T-cell (primary cell): Measurements from ENCODE around the gene MTHFD1. TPM values are rescaled to one million over a fixed set of nuclear protein-coding genes. Genes with fewer than 3 reads are reported as not detected.

ENCODE experiments used
- ATAC-seq, 4 experiments: fragments of 200-7000 bp in 3 of 4; fragments of 150-1000 bp in 1 of 4; cut with Tn5 transposase; replicated peaks in 1 of 4; 1 replicate in 3 of 4; 2 replicates in 1 of 4; pipeline ENCODE4 v1.10.0; 2021; ENCODE audit warnings: moderate library complexity in 3 of 4, mild to moderate bottlenecking in 2 of 4, moderate number of reproducible peaks in 1 of 4
- CTCF ChIA-PET, 2 donors: fragments of 300-600 bp; sonication (Branson Sonifier 250); formaldehyde crosslinking; loops; one replicate each; lab custom pipeline; 2022; ENCODE audit warnings: antibody characterized with exemption in 2 of 2; lab: Charles Lee
- POLR2A ChIA-PET, 2 donors: fragments of 300-600 bp; sonication (Branson Sonifier 250); formaldehyde crosslinking; loops; one replicate each; lab custom pipeline; 2022; ENCODE audit warnings: antibody characterized with exemption in 2 of 2; lab: Charles Lee
- DNase-seq, 35 experiments: peaks; one replicate each; pipeline versions ENCODE4 v3.0.0 to v3.0.0-alpha.2; 2013 to 2023
- H3K27ac ChIP-seq: one replicate; pipeline ENCODE4 v1.5.1; 2013; ENCODE audit warnings: low read length
- H3K27me3 ChIP-seq, 2 experiments: replicated peaks in 1 of 2; 1 replicate in 1 of 2; 2 replicates in 1 of 2; pipeline versions ENCODE4 v1.6.1 to v1.7.0; 2013; ENCODE audit warnings: low read length in 1 of 2, mixed read lengths in 1 of 2; ENCODE audit not compliant: control insufficient read depth in 2 of 2, insufficient read depth in 2 of 2; ENCODE audit errors: extremely low read depth in 1 of 2
- H3K36me3 ChIP-seq, 2 donors: 1 replicate in 1 of 2; 2 replicates in 1 of 2; pipeline versions ENCODE4 v1.6.1 to v1.7.0; 2013; ENCODE audit warnings: low read length in 1 of 2; ENCODE audit not compliant: control insufficient read depth in 2 of 2, insufficient read depth in 1 of 2; ENCODE audit errors: extremely low read depth in 1 of 2
- H3K4me1 ChIP-seq, 2 experiments: 1 replicate in 1 of 2; 2 replicates in 1 of 2; pipeline versions ENCODE4 v1.6.1 to v1.7.0; 2013; ENCODE audit warnings: low read length in 2 of 2, mixed read lengths in 1 of 2; ENCODE audit not compliant: insufficient read depth in 2 of 2, control insufficient read depth in 1 of 2; ENCODE audit errors: extremely low read depth in 1 of 2
- H3K4me3 ChIP-seq, 2 donors: 1 replicate in 1 of 2; 2 replicates in 1 of 2; pipeline versions ENCODE4 v1.5.1 to v1.7.0; 2013; ENCODE audit warnings: mild to moderate bottlenecking in 2 of 2, low read length in 1 of 2, moderate library complexity in 1 of 2; ENCODE audit not compliant: control insufficient read depth in 1 of 2; ENCODE audit errors: extremely low read depth in 1 of 2
- H3K9me3 ChIP-seq: 2 replicates; pipeline ENCODE4 v1.7.0; 2013
- H3K27ac Mint-ChIP-seq, 2 donors: one replicate each; pipeline ENCODE4 v1.8.0; 2020 to 2021; ENCODE audit warnings: mild to moderate bottlenecking in 2 of 2, mixed read lengths in 2 of 2
- H3K27me3 Mint-ChIP-seq, 2 donors: one replicate each; pipeline ENCODE4 v1.8.0; 2021 to 2022; ENCODE audit warnings: mixed read lengths in 2 of 2
- H3K36me3 Mint-ChIP-seq: one replicate; pipeline ENCODE4 v1.8.0; 2021; ENCODE audit warnings: mixed read lengths
- H3K4me1 Mint-ChIP-seq, 3 donors: one replicate each; pipeline ENCODE4 v1.8.0; 2020 to 2022; ENCODE audit warnings: mixed read lengths in 3 of 3, mild to moderate bottlenecking in 1 of 3
- H3K4me3 Mint-ChIP-seq, 3 donors: one replicate each; pipeline ENCODE4 v1.8.0; 2020 to 2022; ENCODE audit warnings: mild to moderate bottlenecking in 3 of 3, mixed read lengths in 3 of 3, moderate library complexity in 3 of 3
- H3K9me3 Mint-ChIP-seq, 3 donors: one replicate each; pipeline ENCODE4 v1.8.0; 2020 to 2022; ENCODE audit warnings: mixed read lengths in 3 of 3
- WGBS: methylation state at CpG from one replicate; pipeline ENCODE4 v1.1.5; 2013; ENCODE audit warnings: missing lambda C conversion rate; ENCODE audit not compliant: insufficient coverage; 5-methylcytosine and 5-hydroxymethylcytosine counted together
- total RNA-seq, 35 experiments: library from RNA in 6 of 35; stranded (reverse) in 6 of 35; fragments of 120-200 nt in 1 of 35; gene quantifications; one replicate each; pipeline versions ENCODE4 v1.2.1 to v1.2.4 and lab custom pipeline; 2013 to 2026

MTHFD1 gene
- total RNA-seq, 5 donors from 2014 or later (not counting 1 experiment from before 2014, with no cell fraction given): 27.6 to 48.9 (median 43.4) TPM

DNA sequence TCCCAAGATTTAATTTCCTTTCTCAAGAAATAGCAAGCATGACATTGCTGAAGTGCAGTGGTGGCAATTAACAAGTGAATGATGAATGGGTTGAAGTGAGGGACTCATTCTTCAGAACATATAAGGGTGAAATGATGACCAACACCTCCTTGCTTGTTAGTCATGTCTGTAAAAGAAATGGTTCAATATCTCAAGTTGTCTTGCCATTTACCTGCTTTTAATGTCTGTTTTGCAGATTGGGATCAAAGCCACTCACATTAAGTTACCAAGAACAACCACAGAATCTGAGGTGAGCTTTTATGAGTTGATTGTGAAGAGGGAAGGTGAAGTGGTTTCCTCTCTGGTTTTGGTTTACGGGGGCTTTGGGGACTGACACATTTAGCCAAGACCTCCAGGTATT is 24.1 kb downstream of the MTHFD1 start:
- WGBS: no CpG with 5 or more reads among the region's 1 CpG
- Mint-ChIP-seq H3K4me1 (peaks cover 0 to 8% (median 5%) of the 10 kb centered on the region in 3 donors), H3K4me3 (no peak overlapping the region), H3K36me3 (peaks cover 33% of the 10 kb centered on the region), H3K27ac (no peak overlapping the region), H3K9me3 (no peaks in the 10 kb centered on the region), H3K27me3 (no peaks in the 10 kb centered on the region)
- Histone ChIP-seq H3K36me3 (peaks cover 7 to 21% of the 10 kb centered on the region in 2 donors), H3K27me3 (no peaks in the 10 kb centered on the region), H3K4me1 (no peaks in the 10 kb centered on the region), H3K9me3 (no peaks in the 10 kb centered on the region), H3K27ac (no peak overlapping the region), H3K4me3 (no peak overlapping the region)
- ATAC-seq (no peak), DNase-seq (no peak)
- POLR2A ChIA-PET: no interaction called here
- CTCF ChIA-PET: interaction anchor here in 1 of 2 donors (0.7 kb wide), 1 partner anchor 1495 kb away, joined by 5 read pairs; no protein-coding TSS in a partner anchor

GRCh38 chr14:64416348-64416932 is 28.3 kb downstream of the MTHFD1 start:
- H3K9me3 Mint-ChIP-seq: no peaks in the 10 kb centered on the region
- H3K4me1 Mint-ChIP-seq: peaks cover 0 to 7% (median 5%) of the 10 kb centered on the region in 3 donors
- H3K4me3 Mint-ChIP-seq: no peak overlapping the region
- ChIA-PET POLR2A (interaction anchor here in 1 of 2 donors (0.5 to 0.7 kb wide), 2 partner anchors 50 to 74 kb away, joined by 6 to 8 read pairs; no protein-coding TSS in a partner anchor), CTCF (interaction anchor here (0.7 to 1.1 kb wide), 2 partner anchors 15 to 199 kb away, joined by 5 to 8 read pairs; no protein-coding TSS in a partner anchor)
- no peak for DNase-seq
- no peak overlapping the region for H3K27ac Mint-ChIP-seq
- WGBS: no CpG with 5 or more reads among the region's 3 CpGs
- Histone ChIP-seq H3K9me3 (no peaks in the 10 kb centered on the region), H3K36me3 (peaks cover 7 to 46% of the 10 kb centered on the region in 2 donors), H3K27ac (no peak overlapping the region), H3K4me3 (no peak overlapping the region), H3K4me1 (no peaks in the 10 kb centered on the region), H3K27me3 (no peaks in the 10 kb centered on the region)
- H3K27me3 Mint-ChIP-seq: no peaks in the 10 kb centered on the region
- H3K36me3 Mint-ChIP-seq: peaks cover 51% of the 10 kb centered on the region
- ATAC-seq: no peak

DNA sequence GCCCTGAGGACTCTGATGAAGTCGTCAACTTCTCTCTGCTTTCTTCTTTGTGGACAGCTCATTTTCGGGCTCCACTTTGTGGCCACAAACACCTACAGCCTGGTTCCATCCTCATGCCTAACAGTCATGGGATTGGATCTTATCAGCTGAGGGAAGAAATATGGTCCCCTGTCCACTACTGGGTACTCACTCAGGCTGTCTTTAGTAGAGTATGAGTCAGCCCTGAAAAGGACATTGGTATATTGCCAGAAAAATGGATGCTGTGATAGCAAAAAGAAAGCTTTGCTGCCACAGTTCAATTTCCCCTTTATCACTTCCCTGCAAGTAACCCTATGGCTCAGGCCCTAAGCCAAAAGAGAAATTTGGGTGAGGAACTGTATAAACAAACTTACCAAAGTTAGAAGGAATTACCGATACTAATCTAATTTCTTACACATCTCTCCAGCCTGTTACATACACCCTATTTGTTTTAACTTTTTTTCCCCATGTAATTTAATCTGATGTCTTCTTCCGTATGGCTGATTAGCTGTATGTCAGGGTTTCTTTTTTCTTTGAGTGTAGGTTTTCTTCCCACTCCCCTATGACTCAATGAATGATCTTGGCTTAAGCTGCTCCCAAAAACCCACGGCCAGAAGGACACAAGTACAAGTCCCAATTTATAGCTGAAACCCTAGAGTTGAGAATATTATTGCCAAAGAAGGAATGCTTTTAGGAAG is 29.1 kb downstream of the MTHFD1 start:
- DNase-seq: no peak
- H3K27me3 Mint-ChIP-seq: no peaks in the 10 kb centered on the region
- ATAC-seq: no peak
- H3K27me3 ChIP-seq: no peaks in the 10 kb centered on the region
- H3K4me1 ChIP-seq: no peaks in the 10 kb centered on the region
- no peaks in the 10 kb centered on the region for H3K9me3 Mint-ChIP-seq
- no peak overlapping the region for H3K4me3 Mint-ChIP-seq
- no peak overlapping the region for H3K4me3 ChIP-seq
- no peaks in the 10 kb centered on the region for H3K9me3 ChIP-seq
- 83% methylated on average over 1 of the region's 5 CpGs for WGBS
- no peak overlapping the region for H3K27ac ChIP-seq
- H3K4me1 Mint-ChIP-seq: peaks cover 0 to 1% (median 0%) of the 10 kb centered on the region in 3 donors
- no peak overlapping the region for H3K27ac Mint-ChIP-seq
- H3K36me3 ChIP-seq: peaks cover 7 to 43% of the 10 kb centered on the region in 2 donors
- ChIA-PET POLR2A (interaction anchor here in 1 of 2 donors (0.5 kb wide), 1 partner anchor 73 kb away, joined by 6 read pairs; no protein-coding TSS in a partner anchor), CTCF (interaction anchor here (0.7 to 1.1 kb wide), 2 partner anchors 14 to 220 kb away, joined by 3 to 8 read pairs; no protein-coding TSS in a partner anchor)
- H3K36me3 Mint-ChIP-seq: peaks cover 49% of the 10 kb centered on the region

GRCh38 chr14:64417771-64418125 is 29.6 kb downstream of the MTHFD1 start:
- Histone ChIP-seq H3K27ac (no peak overlapping the region), H3K27me3 (no peaks in the 10 kb centered on the region), H3K4me3 (no peak overlapping the region), H3K4me1 (no peaks in the 10 kb centered on the region), H3K36me3 (peaks cover 7 to 44% of the 10 kb centered on the region in 2 donors), H3K9me3 (no peaks in the 10 kb centered on the region)
- 100% methylated on average over 2 of the region's 7 CpGs for WGBS
- H3K9me3 Mint-ChIP-seq: no peaks in the 10 kb centered on the region
- H3K27ac Mint-ChIP-seq: no peak overlapping the region
- ChIA-PET POLR2A (no interaction called here), CTCF (interaction anchor here in 1 of 2 donors (0.7 kb wide), 1 partner anchor 219 kb away, joined by 3 read pairs; no protein-coding TSS in a partner anchor)
- ATAC-seq (no peak), DNase-seq (no peak)
- peaks cover 48% of the 10 kb centered on the region for H3K36me3 Mint-ChIP-seq
- no peak overlapping the region for H3K4me3 Mint-ChIP-seq
- H3K4me1 Mint-ChIP-seq: no peaks in the 10 kb centered on the region
- H3K27me3 Mint-ChIP-seq: no peaks in the 10 kb centered on the region

DNA sequence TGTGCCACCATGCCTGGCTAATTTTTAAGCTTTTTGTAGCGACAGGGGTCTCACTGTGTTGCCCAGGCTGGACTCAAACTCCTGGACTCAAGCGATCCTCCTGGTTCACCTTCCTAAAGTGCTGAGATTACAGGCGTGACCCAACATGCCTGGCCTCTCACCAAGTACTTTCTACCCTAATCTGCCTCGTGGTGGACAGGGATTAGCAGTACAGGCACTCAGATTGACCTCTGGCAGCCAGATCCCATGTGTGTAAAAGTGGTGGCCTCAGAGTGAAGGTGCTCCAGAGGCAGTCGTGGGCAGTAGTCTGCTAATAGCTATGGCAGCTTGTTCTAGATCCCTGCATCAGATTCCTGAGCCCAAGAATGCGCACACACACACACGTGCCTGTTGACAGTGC is 30.9 kb downstream of the MTHFD1 start:
- POLR2A ChIA-PET: interaction anchor here in 1 of 2 donors (0.6 kb wide), 1 partner anchor 28 kb away, joined by 5 read pairs; no protein-coding TSS in a partner anchor
- CTCF ChIA-PET: interaction anchor here in 1 of 2 donors (0.7 kb wide), 1 partner anchor 263 kb away, joined by 3 read pairs; no protein-coding TSS in a partner anchor
- Histone ChIP-seq H3K4me1 (no peaks in the 10 kb centered on the region), H3K36me3 (peaks cover 7 to 45% of the 10 kb centered on the region in 2 donors), H3K4me3 (no peak overlapping the region), H3K9me3 (no peaks in the 10 kb centered on the region), H3K27me3 (no peaks in the 10 kb centered on the region), H3K27ac (no peak overlapping the region)
- Mint-ChIP-seq H3K4me1 (no peaks in the 10 kb centered on the region), H3K27me3 (no peaks in the 10 kb centered on the region), H3K9me3 (no peaks in the 10 kb centered on the region), H3K27ac (no peak overlapping the region), H3K36me3 (peaks cover 49% of the 10 kb centered on the region), H3K4me3 (no peak overlapping the region)
- WGBS: 100% methylated on average over 2 of the region's 7 CpGs
- ATAC-seq: no peak
- DNase-seq: no peak

- Histone ChIP-seq H3K36me3 (peaks cover 0 to 55% of the 10 kb centered on the region in 2 donors), H3K4me1 (no peaks in the 10 kb centered on the region), H3K4me3 (no peak overlapping the region), H3K9me3 (no peaks in the 10 kb centered on the region), H3K27ac (no peak overlapping the region), H3K27me3 (no peaks in the 10 kb centered on the region)
- WGBS: no CpG with 5 or more reads among the region's 8 CpGs
- ChIA-PET POLR2A (no interaction called here), CTCF (interaction anchor here (0.6 to 1.9 kb wide), 3 partner anchors 8 to 160 kb away, joined by 5 to 8 read pairs (median 6); no protein-coding TSS in a partner anchor)
- Mint-ChIP-seq H3K9me3 (no peaks in the 10 kb centered on the region), H3K4me1 (no peaks in the 10 kb centered on the region), H3K36me3 (peaks cover 52% of the 10 kb centered on the region), H3K27ac (no peak overlapping the region), H3K27me3 (no peaks in the 10 kb centered on the region), H3K4me3 (no peak overlapping the region)
- no peak for DNase-seq
- ATAC-seq: no peak
These were observed 33.0 kb downstream of the MTHFD1 start for GRCh38 chr14:64421166-64421565.
